Suppressor macrophage treated with lipopolysaccharide for 1 hour (primary cell): ENCODE results near the gene LPIN3.

Experiments
- DNase-seq, 3 donors: peaks; one replicate each; pipeline ENCODE4 v3.0.0-alpha.2; 2020 to 2022

The LPIN3 gene

GRCh38 chr20:41327178-41327577, 13.4 kb upstream of the LPIN3 start:
- no peak for DNase-seq

GRCh38 chr20:41329435-41330342, 10.9 kb upstream of the LPIN3 start:
- peak; percentile 86 to 90 (median 89) for DNase-seq

- no peak for DNase-seq
Observed at GRCh38 chr20:41330343-41330720, 10.3 kb upstream of the LPIN3 start.

GRCh38 chr20:41330941-41331340, 9.7 kb upstream of the LPIN3 start:
- no peak for DNase-seq

- DNase-seq: no peak
Observed at GRCh38 chr20:41331731-41332130, 8.9 kb upstream of the LPIN3 start.

- DNase-seq: no peak
Observed at GRCh38 chr20:41334036-41334435, 6.6 kb upstream of the LPIN3 start.

GRCh38 chr20:41334443-41335421, 5.9 kb upstream of the LPIN3 start:
- DNase-seq: no peak

GRCh38 chr20:41335591-41335990, 5.0 kb upstream of the LPIN3 start:
- DNase-seq: no peak

GRCh38 chr20:41336711-41337492, 3.7 kb upstream of the LPIN3 start:
- DNase-seq: no peak

GRCh38 chr20:41339957-41340326, 679 bp upstream of the LPIN3 start:
- DNase-seq: peak; percentile 68 to 88 (median 80)

GRCh38 chr20:41342474-41343464, 2.1 kb downstream of the LPIN3 start:
- DNase-seq: no peak

- no peak for DNase-seq
Observed at GRCh38 chr20:41344477-41344876, 3.9 kb downstream of the LPIN3 start.

GRCh38 chr20:41344938-41345728, 4.5 kb downstream of the LPIN3 start:
- no peak for DNase-seq

GRCh38 chr20:41345729-41346067, 5.1 kb downstream of the LPIN3 start:
- DNase-seq: no peak

- no peak for DNase-seq
Observed at GRCh38 chr20:41347523-41348429, 7.2 kb downstream of the LPIN3 start.

GRCh38 chr20:41348430-41349172, 8.0 kb downstream of the LPIN3 start:
- no peak for DNase-seq

- DNase-seq: no peak
Observed at GRCh38 chr20:41349266-41349665, 8.6 kb downstream of the LPIN3 start.

GRCh38 chr20:41349943-41350342, 9.3 kb downstream of the LPIN3 start:
- no peak for DNase-seq

- DNase-seq: peak in 2 of 3 donors; percentile 12 to 31
Observed at GRCh38 chr20:41350408-41350962, 9.9 kb downstream of the LPIN3 start.
